GM19438 (cell line): Measurements from ENCODE around the gene HOXD8.

ENCODE experiments used
- ATAC-seq: cut with Tn5 transposase; IDR thresholded peaks from one replicate; pipeline ENCODE4 v1.9.1; 2021; ENCODE audit warnings: low read depth; ENCODE audit not compliant: unreplicated experiment

Gene HOXD8

DNA sequence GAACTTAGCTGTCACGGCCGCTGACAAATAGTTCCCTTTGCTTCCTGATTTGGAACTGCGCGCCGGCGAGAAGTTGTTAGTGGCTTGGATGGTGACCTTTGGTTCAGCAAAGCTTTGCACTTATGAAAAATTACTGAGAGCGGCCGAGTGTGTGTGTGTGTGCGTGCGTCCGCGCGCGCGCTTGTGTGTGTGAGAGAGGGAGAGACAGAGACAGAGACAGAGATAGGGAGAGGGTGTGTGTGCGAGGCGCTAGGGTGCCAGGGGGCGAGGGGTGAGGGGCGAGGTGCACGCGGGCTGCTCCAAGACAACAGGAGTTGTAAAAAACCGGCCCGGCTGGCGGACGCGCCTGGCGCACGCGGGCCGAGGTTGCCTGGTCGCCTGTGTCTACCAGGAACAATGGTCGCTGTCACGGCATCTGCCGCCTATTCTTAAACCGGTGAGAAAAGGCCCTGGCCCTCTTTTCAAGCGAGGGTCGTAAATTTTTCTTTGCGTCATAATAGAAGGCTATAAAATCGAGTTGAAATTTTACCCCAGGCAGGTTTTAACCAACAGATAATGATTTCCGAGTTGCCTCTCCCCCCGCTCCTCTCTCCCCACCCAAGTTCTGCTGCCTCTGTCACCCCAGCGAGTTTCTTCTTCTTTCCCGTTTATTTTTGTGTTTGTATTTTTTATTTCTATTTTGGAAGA lies 28.1 kb downstream of the HOXD8 start:
- ATAC-seq = no peak

DNA sequence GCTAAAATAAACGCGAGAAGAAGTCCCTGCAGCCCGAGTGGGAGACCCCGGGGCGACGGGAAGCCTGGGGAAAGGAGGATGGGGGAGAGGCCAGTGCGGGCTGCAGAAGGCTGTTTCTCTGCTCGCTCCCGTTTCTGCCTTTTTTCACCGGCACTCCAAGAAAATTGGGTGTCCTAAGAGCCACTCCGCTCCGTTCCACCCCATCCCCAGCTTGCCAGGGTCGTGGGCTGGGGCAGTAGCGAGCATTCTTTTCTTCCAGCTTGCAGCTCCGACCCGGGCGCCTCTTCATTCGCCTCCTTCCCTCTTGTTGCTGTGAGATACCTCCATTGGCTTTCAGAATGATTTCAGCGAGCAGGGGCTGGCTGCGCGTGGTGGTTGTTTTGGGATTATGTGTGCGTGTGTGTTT lies 28.7 kb downstream of the HOXD8 start:
- no peak for ATAC-seq

DNA sequence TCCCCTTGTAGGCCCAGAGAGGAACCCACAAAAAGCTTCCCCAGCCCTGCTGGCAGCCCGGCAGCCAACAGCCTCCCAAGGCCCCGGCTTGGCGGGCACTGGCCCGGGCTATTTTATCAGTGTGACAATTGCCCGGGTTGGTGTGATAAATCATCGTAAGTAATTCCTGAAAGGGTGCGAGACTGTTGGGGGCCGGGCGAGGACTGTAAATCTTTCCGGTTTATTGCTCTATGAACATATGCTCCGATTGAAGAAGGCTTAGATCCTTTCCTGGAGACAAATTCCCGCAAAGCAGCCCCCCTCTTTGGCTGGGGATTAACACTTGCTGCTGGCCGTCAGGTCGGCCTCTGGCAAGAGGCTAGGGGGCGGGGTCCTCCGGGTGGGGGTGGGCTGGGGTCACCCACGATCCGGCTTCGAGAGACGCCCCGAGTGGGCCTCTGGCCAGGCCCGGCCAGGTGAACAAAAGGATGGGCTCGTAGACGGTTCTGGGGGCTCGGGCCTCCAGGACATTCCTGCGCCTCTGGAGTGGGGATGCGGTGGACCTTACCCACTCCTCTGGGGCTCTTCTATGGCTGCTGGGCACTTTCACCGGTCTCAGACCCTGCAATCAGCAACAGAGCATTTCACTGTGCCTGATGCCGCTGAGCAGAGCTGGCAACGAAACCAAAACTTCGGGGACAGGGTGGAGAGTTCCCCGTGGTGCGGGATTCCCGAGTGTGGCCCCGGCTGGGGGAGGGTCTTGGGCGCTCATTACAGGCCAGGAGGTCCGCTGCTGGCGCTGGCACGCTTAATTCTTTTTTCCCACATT lies 29.6 kb downstream of the HOXD8 start:
- no peak for ATAC-seq

DNA sequence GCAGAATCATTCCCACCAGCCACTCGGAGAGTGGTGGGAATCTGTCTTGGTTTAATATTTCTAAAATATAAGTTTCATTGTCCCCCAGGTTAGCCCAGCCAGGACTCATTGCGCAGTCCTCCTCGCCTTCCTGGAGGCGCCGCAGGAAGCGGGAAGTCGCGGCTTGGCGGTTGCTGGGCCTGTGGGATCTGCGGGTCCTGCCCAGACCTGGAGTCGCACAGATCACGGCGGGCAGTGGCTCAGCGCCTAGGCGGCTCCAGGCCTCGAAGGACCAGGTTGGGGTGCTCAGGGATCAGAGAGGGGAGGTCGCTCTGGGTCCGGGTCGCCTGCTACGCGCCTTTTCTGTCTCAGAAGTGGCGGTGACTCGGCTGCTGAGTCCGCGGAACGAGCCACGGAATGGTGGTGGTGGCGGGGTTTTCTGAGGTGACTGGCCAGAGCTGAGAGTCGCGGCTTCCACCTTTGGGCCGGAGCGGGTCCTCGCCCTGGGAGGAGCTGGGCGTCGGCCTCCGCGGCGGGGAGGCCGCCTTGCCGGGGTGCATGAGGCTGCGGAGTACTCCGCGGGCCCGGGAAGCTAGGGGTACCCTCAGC lies 30.3 kb downstream of the HOXD8 start:
- ATAC-seq = no peak

DNA sequence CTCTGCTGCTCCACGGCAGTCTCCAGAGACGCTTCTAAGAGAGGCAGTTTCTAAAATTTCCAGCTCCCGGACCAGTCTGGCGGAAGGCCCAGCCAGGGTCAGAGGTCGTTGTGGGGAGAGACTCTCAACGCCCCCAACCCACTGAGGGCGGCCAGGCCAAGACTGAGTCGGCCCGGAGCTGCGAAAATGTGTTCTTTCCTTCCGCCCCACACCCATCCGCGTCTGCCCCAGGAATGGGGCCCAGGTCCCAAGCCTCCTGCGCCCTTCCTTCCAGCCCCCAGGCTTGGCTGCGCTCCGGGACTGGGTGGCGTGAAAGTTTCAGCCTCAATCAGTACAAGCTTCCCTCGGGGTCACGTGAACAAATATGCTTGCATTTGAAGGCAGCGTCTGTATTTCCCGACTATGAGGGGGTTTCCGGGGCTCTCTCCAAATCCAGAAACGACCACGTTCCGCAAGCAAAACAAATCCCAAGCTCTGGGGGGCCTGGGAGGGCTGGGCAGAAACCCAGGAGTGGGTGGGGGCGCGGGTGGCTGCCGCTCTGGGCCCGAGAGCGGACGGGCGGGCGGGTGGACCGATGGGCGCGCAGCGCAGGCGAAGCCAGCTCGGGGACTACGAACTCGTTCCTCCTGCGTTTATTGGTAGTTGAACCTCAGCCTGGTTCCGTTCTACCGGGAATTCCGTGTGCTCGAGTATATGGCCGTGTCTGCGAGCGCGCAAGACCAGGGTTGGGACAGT lies 30.9 kb downstream of the HOXD8 start:
- no peak for ATAC-seq

DNA sequence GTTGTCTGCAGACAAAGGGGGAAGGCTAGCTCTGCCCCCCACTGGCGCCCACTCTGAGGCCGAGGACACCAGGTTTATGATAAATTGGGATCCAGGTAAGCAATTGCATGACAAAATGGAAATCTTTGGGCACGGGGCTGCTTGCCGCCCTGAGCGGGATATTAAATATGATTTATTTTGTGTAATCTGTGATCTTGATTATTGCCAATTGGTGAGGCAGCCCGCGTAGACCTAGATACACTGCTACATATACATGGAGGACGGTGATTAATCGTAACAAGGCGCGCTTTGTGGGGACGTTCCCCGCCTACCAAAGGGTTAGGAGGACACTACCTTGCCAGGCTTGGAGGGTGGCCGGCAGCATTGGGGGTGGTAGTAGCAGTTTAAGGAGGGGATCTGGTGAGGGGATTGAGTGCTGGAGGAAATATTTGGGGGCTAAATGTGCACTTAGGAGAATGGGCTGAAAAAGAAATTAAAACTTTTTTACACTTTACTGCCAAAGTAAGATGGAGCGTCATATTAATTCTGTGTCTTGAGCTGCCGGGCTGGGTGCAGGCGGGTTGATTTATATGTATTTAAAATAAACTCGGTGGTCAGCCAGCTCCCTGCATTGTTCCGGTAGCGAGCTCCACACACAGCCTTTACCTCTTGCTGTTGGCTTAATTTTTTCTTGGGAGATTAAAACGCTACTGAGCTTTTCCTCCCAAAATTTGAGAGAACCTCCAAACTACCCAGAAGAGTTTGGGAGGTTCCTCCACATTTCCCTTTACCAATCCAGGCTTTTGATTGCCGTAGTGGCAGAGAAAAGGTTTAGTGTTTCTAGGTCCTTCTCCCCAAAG lies 31.7 kb downstream of the HOXD8 start:
- ATAC-seq = no peak

DNA sequence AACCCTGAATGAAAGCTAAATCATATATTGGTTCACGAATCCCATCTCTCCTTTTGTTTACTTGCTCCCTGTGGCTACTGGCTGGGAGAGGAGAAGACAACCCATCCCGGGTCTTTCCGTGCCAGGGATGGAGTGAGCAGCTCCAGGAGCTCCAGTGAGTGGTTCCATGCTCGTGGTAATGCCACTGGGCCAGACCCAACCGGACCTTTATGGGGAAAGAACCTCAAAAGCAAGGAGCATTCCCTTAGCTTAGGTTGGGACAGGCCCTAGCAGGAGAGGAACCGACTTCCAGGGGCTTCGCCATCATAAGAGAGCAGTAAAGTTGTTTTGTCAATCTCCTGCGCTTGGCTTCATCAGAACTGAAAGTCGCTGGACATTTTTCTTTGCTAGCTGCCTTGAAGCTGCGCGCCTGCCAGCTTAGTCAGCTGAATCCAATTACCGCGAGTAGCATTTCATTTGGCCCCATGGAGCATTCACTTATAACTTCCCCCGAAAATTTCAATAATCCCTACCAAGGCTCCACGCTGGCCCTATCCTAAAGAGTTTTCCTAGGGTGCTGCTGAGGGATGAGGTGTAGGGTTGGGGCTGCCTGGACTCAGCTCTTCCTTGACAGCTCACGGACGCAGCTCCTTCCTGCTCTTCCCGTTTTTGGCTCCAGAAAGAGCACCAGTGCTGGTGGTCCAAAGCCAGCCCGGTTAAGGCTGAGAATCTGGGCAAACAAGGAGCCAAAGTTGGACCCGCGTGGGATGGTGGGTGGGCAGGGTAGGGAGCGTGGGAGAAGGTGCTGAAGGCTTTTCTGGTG lies 32.5 kb downstream of the HOXD8 start:
- ATAC-seq = no peak

DNA sequence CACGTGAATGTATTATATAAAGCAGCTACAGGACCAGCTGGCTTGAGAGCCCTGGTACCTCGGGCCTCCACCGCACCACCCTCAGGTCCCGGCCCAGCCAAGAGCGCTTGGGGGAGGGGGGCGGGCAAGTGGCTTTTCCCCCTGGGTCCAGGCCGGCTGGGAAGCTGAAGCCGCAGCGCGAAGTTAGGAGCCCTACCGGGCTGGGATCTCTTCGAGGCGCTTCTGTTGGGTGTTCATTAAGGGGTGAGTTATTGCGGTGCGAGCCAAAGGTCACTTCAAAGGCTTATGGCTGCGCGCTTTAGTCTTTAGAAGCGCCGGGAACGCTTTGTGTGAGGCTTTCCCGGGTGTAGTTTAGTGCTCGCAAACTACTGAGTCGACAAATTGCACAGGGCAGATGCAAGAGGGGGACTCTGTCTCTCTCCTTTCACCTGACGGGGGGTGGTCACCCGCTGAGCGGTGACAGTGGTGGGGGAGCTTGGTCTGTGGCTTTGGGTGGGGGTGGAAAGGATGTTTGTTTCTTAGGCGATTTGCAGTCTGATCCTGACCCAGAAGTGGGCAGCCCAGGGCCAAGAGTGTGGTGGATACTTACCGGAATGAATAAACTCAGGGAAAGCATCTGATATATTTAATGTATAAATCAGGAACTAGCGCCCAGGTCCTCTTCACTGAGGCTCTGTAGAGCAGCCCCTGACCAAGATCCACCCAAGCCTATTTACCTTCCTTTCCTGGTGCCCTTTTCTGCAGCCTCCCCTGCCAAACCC lies 33.6 kb downstream of the HOXD8 start:
- no peak for ATAC-seq

DNA sequence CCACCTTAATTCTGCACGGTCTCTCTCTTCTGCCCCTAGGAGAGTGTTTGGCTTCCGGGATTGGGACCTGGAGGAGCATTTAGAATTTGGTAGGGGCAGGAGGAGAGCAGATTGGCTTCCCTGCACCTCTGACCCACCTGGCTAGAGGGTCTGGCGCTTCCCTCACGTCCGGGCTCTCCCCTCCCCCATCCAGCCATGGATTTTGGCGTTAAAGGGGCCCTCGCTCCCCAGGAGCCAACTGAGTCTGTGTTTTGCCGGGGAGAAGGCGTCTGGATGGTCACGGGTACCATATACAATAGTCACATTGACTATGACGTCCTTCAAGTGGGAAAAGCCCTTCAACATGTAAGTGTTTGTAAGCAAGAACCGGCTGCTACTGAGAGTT lies 34.2 kb downstream of the HOXD8 start:
- ATAC-seq = no peak

DNA sequence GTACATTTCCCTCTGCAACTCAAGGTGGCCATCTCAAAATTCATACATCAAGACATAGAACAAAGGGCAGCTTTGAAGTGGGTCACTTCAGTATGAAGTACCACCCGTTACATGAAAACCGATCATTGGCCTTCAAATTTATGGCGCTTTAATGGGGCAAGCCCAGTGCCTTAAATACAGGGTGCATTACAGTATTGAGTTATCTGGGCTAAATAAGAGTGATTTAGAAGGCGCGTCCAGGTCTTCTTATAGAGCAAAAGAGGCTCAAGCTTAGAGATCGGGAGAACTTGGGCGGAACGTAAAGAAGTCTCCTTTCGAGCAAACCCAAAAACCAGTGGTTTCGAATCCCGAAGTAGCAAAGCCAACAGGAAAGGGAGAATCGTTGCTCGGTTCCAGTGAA lies 34.7 kb downstream of the HOXD8 start:
- no peak for ATAC-seq

DNA sequence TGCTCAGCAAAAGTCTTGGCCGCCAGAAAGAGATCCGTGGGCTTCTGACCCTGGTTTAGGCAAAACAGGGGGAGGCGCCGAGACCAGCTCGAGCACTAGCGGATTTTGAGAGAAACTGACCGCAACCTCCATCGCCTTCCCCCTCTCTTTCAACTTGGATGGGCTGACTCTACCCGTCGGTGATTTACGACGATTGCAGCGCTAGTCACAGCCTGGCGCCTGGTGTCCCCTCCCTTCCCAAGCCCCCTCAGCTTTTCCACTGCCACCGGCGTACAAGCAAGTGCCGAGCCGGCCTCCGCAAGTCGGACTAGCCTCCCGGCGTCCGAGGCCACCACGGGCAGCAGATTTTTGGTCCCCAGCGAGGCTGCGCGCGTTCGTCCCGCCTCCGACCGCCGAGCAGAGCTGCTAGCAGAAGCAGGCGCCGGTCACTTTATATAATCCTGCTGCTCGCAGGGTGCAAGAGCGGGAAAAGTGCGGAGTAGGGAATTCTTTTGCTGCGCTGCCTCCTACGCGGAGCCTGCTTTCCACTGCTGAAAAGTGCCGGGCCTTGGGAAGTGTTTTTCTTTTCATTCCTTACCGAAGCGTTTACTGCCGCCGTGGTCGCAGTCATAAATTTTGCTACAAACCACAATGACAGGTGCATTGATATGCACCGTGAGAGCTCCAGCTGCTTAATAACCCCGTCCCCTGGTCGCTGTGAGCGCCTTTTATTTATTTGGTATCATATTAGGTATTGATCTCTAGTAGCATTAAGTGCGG lies 35.3 kb downstream of the HOXD8 start:
- ATAC-seq = no peak

DNA sequence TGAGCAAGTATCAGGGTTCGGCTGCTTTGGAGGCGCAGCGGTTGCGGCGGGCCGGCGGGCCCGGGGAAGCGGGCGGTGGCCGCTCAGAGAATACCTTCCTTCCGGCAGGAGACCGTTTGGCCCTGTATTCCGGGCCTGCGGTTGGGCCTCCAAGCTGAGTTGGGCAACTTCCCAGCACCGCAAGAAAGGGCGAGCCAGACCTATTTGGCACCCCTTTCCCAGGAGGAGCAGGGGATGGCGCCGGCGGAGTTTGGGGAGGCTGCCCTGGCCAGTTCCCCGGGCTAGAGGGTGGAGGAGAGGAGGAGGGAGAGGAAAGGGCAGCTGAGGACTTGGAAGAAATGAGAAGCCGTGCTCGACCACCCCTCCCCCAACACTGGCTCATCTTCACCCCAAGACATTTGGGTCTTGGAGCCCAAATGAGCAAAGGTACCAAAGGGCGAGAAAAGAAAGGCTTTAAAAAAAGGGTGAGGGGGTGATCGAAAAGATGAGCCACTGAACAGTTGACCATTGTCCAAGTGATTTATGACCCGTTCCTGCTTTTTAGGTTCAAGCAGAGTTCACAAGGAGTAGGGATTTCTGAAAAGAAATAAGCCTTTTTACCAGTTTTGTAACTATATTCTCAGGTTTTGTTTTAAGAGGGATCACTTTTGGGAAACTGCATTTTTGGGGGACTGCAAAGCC lies 36.0 kb downstream of the HOXD8 start:
- ATAC-seq = no peak

DNA sequence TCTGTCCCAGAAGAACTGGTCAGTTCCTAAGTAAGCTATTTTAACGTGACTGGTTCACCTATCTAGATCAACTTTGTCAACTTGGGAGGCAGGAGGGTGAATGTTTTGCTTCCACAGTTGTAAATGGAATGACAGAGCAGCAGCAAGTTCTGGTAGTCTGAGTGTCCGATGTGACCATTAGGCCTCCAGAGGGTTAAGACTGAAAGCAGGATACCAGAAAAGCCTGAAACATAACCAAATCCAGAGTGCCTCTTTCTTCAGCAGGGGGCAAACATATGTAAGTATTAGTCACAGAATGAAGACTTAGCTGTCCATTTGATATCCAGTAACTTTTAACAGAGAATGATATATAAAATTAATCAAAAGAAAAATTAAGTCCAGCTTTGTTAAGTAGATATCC lies 36.8 kb downstream of the HOXD8 start:
- no peak for ATAC-seq

DNA sequence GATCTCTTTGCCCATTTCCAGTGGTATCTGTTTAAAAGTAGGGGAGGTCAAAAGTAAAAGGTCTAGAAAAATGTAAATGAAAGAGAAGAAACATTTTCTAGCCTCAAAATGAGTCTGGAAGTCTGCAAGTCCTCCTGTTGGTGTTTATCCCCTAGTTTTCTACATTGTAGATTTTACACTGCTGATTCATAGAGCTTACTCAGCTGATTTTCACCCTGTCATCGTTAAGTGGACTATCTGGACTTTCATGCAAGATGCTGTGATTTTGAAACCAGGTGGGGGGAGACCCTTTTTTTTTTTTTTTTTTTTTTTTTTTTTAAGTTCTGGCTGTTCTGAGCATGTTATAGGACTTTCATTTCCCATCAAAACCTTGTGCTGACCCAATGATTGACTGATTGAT lies 37.9 kb downstream of the HOXD8 start:
- no peak for ATAC-seq

DNA sequence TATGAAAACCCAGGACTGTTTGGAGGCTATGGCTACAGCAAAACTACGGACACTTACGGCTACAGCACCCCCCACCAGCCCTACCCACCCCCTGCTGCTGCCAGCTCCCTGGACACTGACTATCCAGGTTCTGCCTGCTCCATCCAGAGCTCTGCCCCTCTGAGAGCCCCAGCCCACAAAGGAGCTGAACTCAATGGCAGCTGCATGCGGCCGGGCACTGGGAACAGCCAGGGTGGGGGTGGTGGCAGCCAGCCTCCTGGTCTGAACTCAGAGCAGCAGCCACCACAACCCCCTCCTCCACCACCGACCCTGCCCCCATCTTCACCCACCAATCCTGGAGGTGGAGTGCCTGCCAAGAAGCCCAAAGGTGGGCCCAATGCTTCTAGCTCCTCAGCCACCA lies 39.7 kb downstream of the HOXD8 start:
- no peak for ATAC-seq

DNA sequence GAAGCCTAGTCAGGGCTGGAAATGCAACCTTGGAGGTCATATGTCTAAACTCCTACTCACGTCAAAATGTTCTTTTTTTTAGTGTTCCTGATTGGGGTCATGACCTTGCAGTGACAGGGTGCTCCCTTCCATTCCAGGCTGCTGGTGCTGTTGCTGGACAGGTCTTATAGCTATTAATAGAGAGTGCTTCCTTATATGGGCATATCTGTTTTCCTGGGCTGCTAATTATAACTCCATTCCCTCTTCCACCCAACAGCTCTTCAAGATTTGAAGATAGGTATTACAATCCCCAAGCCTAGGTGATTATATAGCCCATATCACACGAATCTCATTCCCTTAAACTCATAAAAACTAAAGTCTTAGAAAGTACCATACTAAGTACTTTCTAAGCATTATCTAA lies 40.2 kb downstream of the HOXD8 start:
- no peak for ATAC-seq

DNA sequence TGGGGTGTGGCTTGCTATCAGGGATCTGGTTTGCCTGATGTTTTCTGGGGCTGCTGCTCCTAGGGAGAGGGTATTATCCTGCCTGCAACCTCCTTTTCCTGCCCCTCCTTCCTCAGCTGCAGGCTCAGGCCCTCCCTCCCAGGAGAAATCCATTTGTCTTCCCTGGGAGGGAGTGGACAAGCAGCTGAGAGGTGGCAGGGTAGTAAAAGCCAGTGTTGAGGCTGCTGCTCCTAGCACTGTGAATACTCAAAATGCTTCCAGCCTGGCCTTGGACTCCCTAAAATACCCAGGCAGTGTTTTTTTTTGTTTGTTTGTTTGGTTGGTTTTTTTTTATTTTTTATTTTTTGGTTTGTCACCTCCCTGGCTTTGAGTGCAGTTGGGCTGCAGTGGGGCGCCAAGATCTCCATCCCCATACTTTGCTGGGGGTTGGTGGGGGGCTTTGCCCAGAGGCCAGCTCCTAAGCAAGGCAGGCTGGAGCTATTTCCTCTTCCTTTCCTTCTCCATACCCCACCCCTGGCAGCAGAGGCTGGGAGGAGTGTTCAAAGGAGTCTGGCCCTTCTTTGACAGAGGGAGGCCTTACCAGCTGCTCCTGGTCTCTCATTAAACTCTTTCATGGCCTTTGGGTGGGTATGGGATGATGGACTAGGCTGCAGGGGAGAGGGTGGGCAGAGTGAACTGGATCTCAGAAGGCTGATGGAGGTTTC lies 41.2 kb downstream of the HOXD8 start:
- ATAC-seq = no peak
